HG03521 (cell line): Measurements from ENCODE around the gene ACOXL.
A peak's percentile ranks its signal among the peaks of the same experiment; 100 is the strongest.
"Not testable (repeated sequence)": the region's sequence is repeated elsewhere in the genome, so short reads cannot be mapped to it uniquely, and the experiment has no call there.

Experiments
- ATAC-seq: cut with Tn5 transposase; IDR thresholded peaks from one replicate; pipeline ENCODE4 v1.9.1; 2021; ENCODE audit warnings: mild to moderate bottlenecking, moderate library complexity; ENCODE audit not compliant: unreplicated experiment

Gene ACOXL

GRCh38 chr2:110852541-110853263 is 120.3 kb downstream of the ACOXL start:
- no peak for ATAC-seq

- no peak for ATAC-seq
Observed at GRCh38 chr2:110853516-110853915, 121.1 kb downstream of the ACOXL start.

- ATAC-seq = no peak
Observed at GRCh38 chr2:110853948-110854347, 121.6 kb downstream of the ACOXL start.

GRCh38 chr2:110854355-110855081 is 122.1 kb downstream of the ACOXL start:
- ATAC-seq = no peak

GRCh38 chr2:110855841-110856240 is 123.5 kb downstream of the ACOXL start:
- not testable (repeated sequence) for ATAC-seq

GRCh38 chr2:110858135-110858725 is 125.9 kb downstream of the ACOXL start:
- peak; percentile 86 for ATAC-seq

GRCh38 chr2:110858993-110859701 is 126.8 kb downstream of the ACOXL start:
- no peak for ATAC-seq

- no peak for ATAC-seq
Observed at GRCh38 chr2:110860630-110861029, 128.3 kb downstream of the ACOXL start.

- ATAC-seq = no peak
Observed at GRCh38 chr2:110861616-110862260, 129.4 kb downstream of the ACOXL start.

- ATAC-seq = no peak
Observed at GRCh38 chr2:110863726-110864125, 131.4 kb downstream of the ACOXL start.

- ATAC-seq = no peak
Observed at GRCh38 chr2:110864176-110864575, 131.8 kb downstream of the ACOXL start.

- no peak for ATAC-seq
Observed at GRCh38 chr2:110864731-110865130, 132.4 kb downstream of the ACOXL start.

GRCh38 chr2:110865188-110865587 is 132.8 kb downstream of the ACOXL start:
- ATAC-seq = peak; percentile 91

- no peak for ATAC-seq
Observed at GRCh38 chr2:110866045-110866444, 133.7 kb downstream of the ACOXL start.

GRCh38 chr2:110866466-110866865 is 134.1 kb downstream of the ACOXL start:
- ATAC-seq = no peak

- no peak for ATAC-seq
Observed at GRCh38 chr2:110867078-110867477, 134.7 kb downstream of the ACOXL start.

- ATAC-seq = no peak
Observed at GRCh38 chr2:110868971-110869370, 136.6 kb downstream of the ACOXL start.

GRCh38 chr2:110869472-110870446 is 137.4 kb downstream of the ACOXL start:
- ATAC-seq = no peak

- no peak for ATAC-seq
Observed at GRCh38 chr2:110870545-110870944, 138.2 kb downstream of the ACOXL start.

GRCh38 chr2:110871637-110872036 is 139.3 kb downstream of the ACOXL start:
- ATAC-seq = no peak
